ENCODE measurements around the gene ACADL. TPM values are rescaled to one million over a fixed set of nuclear protein-coding genes. Genes with fewer than 3 reads are reported as not detected.

ACADL gene
- total RNA-seq, 2 experiments from 2014 or later = not detected

DNA sequence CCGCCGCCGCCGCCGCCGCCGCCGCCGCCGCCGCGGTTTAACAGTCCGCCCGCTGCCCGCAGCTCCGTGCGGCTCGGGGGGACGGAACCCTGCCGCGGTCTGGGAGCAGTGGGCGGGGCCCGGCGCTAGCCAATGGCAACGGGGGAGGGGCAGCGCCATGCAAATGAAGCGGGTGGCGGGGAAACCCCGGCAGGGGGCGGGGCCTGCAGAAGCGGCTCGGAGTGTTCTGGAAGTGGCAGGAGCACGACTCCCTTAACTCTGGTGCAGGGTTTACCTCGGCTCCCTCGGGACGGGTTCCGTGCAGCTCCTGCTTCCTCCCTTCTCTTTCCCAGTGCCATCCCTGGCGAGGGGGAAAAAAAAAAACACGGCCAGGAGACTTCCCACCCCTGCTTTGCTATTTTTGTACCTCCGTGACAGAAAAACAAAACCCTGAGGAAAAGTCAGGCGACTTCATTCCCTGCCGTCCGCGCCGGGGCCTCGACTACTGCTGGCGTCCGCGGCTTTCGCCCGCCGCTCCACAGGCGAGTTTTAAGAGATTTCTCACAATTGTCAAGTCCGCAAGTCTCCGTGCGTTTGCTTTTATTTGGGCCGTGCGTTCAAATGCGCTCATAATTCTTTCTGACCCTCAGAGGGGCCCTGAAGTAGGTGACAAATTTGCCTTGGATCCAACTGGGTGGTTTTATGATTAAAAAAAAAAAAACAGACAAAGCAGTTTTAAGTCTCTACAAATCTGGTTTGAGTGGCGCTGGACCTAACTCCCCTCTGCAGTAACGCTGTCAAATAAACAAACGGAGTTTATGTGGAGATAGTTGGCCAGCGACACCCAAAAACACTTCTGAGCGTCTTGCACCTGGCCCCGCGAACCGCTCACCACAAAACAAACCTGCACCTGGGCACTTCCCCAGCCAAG is 53.7 kb downstream of the ACADL start, which contains the start of gene KANSL1L:
KANSL1L (minus strand) TSS at position 101 of the 910 bp plus-strand sequence. CDS start 16,827 bp downstream, outside the sequence.
- Mint-ChIP-seq H3K36me3 (ENCODE audit: low read depth) (no peaks in the 10 kb centered on the region), H3K4me1 (ENCODE audit: low read depth) (peaks cover 28% of the 10 kb centered on the region), H3K4me3 (peak within 1 kb of the TSS; percentile 87), H3K27me3 (peaks cover 2% of the 10 kb centered on the region), H3K27ac (peak within 1 kb of the TSS; percentile 96), H3K9me3 (no peaks in the 10 kb centered on the region)
- TF ChIP-seq, protein P1, sequence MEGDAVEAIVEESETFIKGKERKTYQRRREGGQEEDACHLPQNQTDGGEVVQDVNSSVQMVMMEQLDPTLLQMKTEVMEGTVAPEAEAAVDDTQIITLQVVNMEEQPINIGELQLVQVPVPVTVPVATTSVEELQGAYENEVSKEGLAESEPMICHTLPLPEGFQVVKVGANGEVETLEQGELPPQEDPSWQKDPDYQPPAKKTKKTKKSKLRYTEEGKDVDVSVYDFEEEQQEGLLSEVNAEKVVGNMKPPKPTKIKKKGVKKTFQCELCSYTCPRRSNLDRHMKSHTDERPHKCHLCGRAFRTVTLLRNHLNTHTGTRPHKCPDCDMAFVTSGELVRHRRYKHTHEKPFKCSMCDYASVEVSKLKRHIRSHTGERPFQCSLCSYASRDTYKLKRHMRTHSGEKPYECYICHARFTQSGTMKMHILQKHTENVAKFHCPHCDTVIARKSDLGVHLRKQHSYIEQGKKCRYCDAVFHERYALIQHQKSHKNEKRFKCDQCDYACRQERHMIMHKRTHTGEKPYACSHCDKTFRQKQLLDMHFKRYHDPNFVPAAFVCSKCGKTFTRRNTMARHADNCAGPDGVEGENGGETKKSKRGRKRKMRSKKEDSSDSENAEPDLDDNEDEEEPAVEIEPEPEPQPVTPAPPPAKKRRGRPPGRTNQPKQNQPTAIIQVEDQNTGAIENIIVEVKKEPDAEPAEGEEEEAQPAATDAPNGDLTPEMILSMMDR (IDR thresholded peaks at IDR 0.05) = no peak
- ChIA-PET POLR2A (no interaction called here), CTCF (interaction anchor here (0.9 to 2.3 kb wide), 3 partner anchors 10 to 23 kb away, joined by 3 to 6 read pairs (median 4); no protein-coding TSS in a partner anchor)
- ATAC-seq (peak; percentile 79), DNase-seq (peak; percentile 95)
- intact Hi-C loops (cut with micrococcal nuclease) = loop anchor here (5.0 kb wide), 1 partner anchor 169 kb away; the partner anchor contains the start of gene RPE

GRCh38 chr2:210170446-210171303 is 54.6 kb downstream of the ACADL start:
- ChIA-PET POLR2A (no interaction called here), CTCF (interaction anchor here (2.3 kb wide), 1 partner anchor 24 kb away, joined by 6 read pairs; no protein-coding TSS in a partner anchor)
- H3K9me3 Mint-ChIP-seq = no peaks in the 10 kb centered on the region
- H3K27ac Mint-ChIP-seq = peak overlapping the region; percentile 96
- intact Hi-C loops (cut with micrococcal nuclease) = loop anchor here (5.0 kb wide), 1 partner anchor 168 kb away; the partner anchor contains the start of gene RPE
- ATAC-seq = peak; percentile 80
- H3K27me3 Mint-ChIP-seq = peaks cover 2% of the 10 kb centered on the region
- H3K4me1 Mint-ChIP-seq (ENCODE audit: low read depth) = peaks cover 28% of the 10 kb centered on the region
- peak overlapping the region; percentile 87 for H3K4me3 Mint-ChIP-seq
- no peaks in the 10 kb centered on the region for H3K36me3 Mint-ChIP-seq (ENCODE audit: low read depth)
- TF ChIP-seq, protein P1 (IDR thresholded peaks at IDR 0.05) = no peak
- DNase-seq = peak; percentile 98

DNA sequence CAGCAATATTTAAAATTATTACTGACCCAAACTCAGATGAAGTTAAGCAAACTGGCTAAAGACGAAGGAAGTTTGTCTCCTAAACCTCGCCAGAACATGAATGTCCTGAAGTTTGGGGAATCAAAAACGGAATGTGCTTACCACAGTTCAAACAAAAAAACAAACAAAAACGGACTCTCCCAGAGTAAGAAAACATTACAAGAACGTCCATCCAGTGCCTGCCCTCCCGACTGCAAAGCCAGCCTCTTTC is 55.1 kb downstream of the ACADL start:
- Mint-ChIP-seq H3K4me1 (ENCODE audit: low read depth) (peaks cover 28% of the 10 kb centered on the region), H3K4me3 (peak overlapping the region; percentile 87), H3K27ac (peak overlapping the region; percentile 96), H3K27me3 (peaks cover 2% of the 10 kb centered on the region), H3K9me3 (no peaks in the 10 kb centered on the region), H3K36me3 (ENCODE audit: low read depth) (no peaks in the 10 kb centered on the region)
- DNase-seq = no peak
- ChIA-PET POLR2A (no interaction called here), CTCF (no interaction called here)
- TF ChIP-seq, protein P1 (IDR thresholded peaks at IDR 0.05) = no peak
- intact Hi-C loops (cut with micrococcal nuclease) = loop anchor here (5.0 kb wide), 1 partner anchor 168 kb away; the partner anchor contains the start of gene RPE
- ATAC-seq = no peak

DNA sequence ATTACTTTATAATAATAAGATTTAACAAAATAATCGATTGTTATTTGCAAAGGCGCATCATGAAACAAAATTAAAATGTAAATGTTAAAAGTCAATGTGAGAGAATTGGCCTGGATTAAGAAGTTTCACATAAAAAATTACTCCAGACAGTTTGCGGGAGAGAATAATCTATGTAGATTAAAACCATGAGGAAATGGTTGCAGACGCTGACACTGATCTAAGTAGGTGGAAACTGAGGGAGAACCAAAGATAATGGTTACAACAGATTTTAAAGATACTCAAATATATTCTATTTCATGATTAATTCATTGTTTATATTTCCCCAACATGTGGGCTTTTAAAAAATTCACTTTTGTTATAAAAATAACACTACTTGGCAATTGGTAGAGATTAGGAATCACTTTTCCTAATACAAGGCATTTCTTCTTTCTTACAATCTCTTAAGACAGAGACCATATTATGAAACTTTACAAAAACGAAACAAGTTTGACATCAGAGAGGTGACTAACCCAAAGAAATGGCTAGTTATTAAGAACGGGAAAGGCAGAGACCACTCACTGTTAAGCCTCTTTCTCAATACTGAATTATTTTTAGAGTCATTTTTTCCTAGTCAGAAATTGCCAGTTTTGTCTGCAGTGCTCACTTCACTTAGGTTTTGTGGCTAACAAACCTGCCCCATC is 55.6 kb downstream of the ACADL start:
- Mint-ChIP-seq H3K36me3 (ENCODE audit: low read depth) (no peaks in the 10 kb centered on the region), H3K27ac (peak overlapping the region; percentile 96), H3K4me3 (peak overlapping the region; percentile 87), H3K27me3 (peaks cover 2% of the 10 kb centered on the region), H3K4me1 (ENCODE audit: low read depth) (peaks cover 28% of the 10 kb centered on the region), H3K9me3 (no peaks in the 10 kb centered on the region)
- intact Hi-C loops (cut with micrococcal nuclease) = loop anchor here (5.0 kb wide), 1 partner anchor 167 kb away; the partner anchor contains the start of gene RPE
- ChIA-PET CTCF (no interaction called here), POLR2A (no interaction called here)
- TF ChIP-seq, protein P1 (IDR thresholded peaks at IDR 0.05) = no peak
- DNase-seq (no peak), ATAC-seq (peak; percentile 17)
